Fibroblast of skin of scalp (primary cell): ENCODE data around the gene ZNF48.

Experiments used
- DNase-seq: peaks from one replicate; pipeline ENCODE4 v3.0.0-alpha.2; 2013

The ZNF48 gene

DNA sequence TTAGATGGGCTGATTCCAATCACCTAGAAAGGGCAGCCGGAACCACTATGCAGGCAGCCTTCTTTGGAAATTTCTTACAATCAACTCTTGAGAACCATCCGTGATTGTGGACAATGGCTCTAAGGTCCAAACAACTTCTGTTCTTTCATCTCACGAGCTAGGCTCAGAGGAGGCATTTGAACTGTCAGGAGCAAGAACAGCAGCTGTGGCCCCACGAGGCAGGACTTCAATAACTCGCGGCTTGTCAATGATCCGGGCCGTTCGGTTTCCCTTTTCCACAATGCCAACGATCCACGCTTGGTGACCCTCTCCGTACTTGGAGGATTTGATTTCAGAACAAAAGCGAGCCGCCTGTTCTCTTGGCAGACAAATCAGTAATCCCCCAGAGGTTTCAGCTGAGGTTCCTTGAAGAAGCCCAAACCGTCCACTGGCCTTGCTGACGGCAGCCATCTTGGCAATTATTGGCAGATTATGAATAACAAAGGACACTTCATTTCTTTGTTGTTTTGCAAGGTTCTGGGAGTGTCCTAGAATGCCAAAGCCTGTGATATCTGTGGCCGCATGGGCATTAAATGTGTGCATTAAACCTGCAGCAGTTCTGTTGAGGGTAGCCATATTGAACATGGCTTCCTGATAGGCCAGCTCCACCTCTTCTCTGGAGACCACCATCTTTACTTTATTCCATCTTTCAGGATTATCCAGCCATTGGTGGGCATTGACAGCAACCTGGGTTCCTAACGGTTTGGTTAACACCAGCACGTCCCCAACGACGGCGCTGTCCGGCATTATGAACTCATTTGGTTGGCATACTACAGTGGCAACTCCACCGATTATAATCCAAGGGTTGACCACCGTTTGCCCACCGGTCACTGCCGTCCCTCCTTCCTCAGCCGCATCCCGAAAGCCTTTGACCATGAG lies 49.3 kb downstream of the ZNF48 start:
- DNase-seq: no peak

DNA sequence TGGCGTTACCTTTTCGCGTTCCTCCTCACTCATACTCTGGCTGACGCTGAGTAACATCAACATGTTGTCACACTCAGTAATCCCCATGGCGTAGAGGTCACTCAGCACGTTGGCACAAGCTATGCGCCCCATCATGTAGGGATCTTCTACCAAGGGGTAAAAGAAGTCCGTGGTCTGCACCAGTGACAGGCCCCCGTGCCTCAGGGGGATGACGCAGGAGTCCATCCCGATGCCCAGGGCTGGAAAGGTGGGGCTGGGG lies 49.9 kb downstream of the ZNF48 start:
- DNase-seq: no peak

DNA sequence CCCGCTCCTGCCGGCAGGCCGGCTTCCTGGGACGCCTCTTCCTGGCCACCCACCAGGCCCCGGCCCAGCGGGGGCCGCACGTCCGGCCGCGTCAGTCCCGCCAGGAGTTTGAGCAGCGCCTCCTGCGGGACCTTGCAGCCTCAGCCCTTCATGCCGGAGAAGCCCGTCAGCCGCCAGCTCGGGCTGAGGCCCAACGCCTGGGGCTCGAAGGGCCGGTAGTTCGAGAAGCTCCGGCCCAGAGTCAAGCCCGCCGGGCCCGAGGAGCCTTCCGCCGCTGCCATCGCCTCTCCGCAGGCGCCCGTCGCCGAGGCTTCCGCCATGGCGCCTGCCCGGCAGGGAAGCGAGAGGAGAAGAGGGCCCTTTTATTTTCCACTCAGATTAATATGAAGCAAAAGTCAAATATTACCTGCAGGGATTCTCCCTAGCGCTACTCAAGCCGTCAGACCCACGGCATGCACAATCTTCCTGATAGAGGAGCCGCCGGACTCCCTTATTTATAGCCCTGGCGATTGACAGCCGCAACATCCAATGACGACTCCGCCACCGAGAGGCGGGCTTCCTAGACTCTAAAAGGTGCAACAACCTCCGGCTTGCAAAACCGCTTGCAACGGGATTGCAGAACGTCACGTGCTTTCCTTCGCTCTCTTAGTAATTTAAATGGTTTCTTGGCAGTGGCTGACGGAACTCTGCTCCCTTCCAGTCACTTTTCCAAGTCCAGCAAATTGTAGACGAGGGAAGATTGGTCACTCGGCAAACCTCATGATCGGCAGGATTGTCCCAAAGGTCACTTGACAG lies 50.4 kb downstream of the ZNF48 start, which contains the start of gene SEPHS2:
Gene SEPHS2, minus strand, starts transcription at position 467 of the 795 bp plus-strand sequence. Its CDS starts 147 bp downstream, at position 320.
- DNase-seq: peak; percentile 98

DNA sequence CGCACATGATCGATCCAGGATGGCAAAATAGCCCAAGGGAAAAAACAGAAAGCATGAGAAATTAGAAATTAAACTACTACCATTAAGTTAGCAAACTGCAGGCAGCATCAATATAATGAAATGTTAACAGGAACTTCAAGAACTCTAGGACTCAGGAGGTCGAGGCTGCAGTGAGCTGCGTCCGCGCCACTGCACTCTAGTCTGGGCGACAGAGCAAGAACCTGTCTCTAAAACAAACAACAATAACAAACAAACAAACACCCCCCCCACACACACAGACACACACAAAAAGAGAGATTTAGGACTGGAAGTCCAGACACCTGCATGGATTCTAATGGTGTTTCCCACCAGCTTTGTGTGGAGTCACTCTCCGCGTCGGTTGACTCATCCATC lies 51.0 kb downstream of the ZNF48 start:
- no peak for DNase-seq

DNA sequence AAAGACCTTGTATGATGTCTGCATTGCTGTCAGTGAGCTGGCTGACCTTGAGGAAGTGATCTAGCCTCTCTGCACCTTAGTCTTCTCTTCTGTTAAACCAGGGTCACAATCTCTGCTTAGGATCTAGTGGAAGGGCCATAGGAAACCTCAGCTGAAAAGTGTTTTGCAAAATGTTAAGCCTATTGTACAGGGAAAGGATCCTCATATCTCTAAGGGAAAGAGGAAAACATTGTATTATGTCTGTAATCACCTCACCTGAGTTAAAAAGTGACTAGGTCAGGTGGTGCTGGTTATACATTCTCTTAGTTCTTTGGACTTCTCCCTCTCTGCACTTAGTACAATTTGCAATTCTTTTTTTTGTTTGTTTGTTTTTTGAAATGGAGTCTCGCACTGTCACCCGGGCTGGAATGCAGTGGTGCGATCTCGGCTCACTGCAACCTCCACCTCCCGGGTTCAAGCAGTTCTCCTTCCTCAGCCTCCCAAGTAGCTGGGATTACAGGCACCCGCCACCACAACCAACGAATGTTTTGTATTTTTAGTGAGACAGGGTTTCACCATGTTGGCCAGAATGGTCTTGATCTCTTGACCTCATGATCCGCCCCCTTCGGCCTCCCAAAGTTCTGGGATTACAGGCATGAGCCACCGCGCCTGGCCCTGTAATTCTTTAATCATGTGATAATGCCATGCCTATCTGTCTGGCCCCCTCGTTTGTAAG lies 52.4 kb downstream of the ZNF48 start:
- DNase-seq: no peak

DNA sequence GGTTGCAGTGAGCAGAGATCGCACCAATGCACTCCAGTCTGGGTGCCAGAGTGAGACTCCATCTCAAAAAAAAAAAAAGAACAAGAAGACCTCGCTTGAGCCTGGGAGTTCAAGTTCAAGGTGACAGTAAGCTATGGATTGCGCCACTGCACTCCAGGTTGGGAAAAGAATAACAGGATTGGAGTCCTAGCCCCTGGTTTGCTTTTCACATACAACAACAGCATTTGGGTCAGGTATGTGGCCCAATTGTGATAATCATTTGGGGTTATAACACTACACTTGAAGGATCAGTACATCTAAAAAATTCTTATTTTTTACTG lies 53.9 kb downstream of the ZNF48 start:
- no peak for DNase-seq
